ENCODE results near the gene SSBP2.

DNA sequence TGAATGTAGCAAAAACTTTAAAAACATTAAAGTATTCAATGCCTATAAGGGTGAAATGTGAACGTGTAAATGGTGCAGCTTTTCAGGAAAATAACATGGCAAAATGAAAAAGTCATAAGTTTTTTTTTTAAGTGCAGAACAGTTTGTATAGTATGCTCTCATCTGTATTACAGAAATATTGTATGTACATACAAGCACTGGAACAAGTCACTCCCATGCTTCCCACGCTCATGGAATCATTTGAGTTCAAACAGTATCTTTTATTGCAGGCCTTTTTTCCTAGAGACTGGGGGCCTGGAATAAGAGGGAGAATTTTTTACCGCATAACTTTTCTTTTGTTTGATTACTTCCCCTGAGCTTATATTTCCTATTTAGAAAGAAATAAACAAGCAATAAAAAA is 94.1 kb downstream of the SSBP2 start:
- TF ChIP-seq CTCF (IDR thresholded peaks at IDR 0.05): no peak
- TF ChIP-seq POLR2AphosphoS5 (IDR thresholded peaks at IDR 0.05): no peak

All from suprapubic skin (tissue), 3 donors.